ENCODE measurements around the gene CCDC148. TPM values are rescaled to one million over a fixed set of nuclear protein-coding genes. Genes with fewer than 3 reads are reported as not detected.
A peak's percentile ranks its signal among the peaks of the same experiment; 100 is the strongest.

CCDC148 gene
- total RNA-seq, 1 donor from 2014 or later: 1.0 TPM

DNA sequence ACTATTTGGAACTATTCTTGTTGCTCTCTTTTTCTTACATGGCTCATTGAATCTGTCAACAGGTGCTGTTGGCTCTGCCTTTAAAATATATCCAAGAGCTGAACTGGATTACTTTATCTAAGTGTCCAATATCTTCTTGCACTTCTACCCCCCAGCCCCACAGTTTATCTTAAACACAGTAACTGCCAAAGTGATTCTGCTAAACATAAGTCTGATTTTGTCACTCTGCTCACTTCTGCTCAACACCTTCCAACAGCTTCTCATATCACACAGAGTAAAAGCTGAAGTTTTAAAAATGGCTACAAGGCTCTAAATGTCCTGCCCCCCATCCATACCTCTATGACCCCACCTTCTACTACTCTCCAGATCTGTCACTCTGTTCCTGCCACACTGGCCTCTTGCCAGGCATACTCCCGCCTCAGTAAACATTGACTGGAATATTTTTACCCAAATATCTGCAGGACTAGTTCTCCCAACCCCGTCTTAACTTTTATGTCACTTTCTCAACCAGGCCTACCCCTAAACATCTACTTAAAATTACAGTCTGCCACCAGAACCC, 130.7 kb downstream of the CCDC148 start:
- no peak overlapping the region for H3K4me3 ChIP-seq (ENCODE audit: low read depth, low read length)
- no peak for DNase-seq (ENCODE audit: low read depth)
- no peaks in the 10 kb centered on the region for H3K36me3 ChIP-seq (ENCODE audit: control insufficient read depth, insufficient read depth, low read length)
- no peaks in the 10 kb centered on the region for H3K27me3 ChIP-seq (ENCODE audit: control insufficient read depth, insufficient read depth, low read length)
- TF ChIP-seq, protein P1, sequence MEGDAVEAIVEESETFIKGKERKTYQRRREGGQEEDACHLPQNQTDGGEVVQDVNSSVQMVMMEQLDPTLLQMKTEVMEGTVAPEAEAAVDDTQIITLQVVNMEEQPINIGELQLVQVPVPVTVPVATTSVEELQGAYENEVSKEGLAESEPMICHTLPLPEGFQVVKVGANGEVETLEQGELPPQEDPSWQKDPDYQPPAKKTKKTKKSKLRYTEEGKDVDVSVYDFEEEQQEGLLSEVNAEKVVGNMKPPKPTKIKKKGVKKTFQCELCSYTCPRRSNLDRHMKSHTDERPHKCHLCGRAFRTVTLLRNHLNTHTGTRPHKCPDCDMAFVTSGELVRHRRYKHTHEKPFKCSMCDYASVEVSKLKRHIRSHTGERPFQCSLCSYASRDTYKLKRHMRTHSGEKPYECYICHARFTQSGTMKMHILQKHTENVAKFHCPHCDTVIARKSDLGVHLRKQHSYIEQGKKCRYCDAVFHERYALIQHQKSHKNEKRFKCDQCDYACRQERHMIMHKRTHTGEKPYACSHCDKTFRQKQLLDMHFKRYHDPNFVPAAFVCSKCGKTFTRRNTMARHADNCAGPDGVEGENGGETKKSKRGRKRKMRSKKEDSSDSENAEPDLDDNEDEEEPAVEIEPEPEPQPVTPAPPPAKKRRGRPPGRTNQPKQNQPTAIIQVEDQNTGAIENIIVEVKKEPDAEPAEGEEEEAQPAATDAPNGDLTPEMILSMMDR (IDR thresholded peaks at IDR 0.05; ENCODE audit: insufficient read depth, low read length, poor library complexity, severe bottlenecking): no peak

DNA sequence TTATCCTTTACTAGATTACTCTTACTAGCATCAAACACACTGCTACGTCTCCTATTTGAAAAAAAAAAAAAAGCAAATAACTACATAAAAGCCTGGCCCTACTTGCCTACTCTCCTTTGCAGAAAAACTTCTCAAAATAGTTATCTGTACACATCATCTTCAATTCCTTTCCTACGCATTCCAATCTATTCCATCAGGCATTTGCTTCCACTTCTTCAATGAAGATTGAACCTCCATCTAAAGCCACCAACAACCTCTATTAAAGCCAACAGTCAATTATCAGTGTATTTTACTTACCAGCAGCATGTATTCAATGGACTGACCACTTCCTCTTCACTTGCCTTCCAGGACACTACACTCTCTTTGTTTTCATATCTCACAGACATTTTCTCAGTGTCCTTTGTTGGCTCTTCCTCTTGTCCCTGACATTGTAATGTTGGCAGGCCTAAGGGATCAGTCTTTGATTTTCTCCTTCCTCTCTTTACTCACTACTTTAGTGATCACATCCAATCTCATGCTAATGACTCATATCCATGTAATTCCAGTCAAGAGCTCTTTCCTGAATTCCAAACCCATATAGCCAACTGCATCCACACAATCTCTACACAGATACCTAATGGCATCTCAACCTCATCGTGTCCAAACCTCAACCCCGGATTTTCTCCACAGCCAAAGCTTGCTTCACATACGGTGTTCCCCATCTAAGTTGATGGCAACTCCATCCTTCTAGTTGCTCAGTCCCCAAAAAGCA, 131.3 kb downstream of the CCDC148 start:
- H3K27me3 ChIP-seq (ENCODE audit: control insufficient read depth, insufficient read depth, low read length): no peaks in the 10 kb centered on the region
- no peaks in the 10 kb centered on the region for H3K36me3 ChIP-seq (ENCODE audit: control insufficient read depth, insufficient read depth, low read length)
- H3K4me3 ChIP-seq (ENCODE audit: low read depth, low read length): no peak overlapping the region
- peak; percentile 43 for DNase-seq (ENCODE audit: low read depth)
- TF ChIP-seq, protein P1 (IDR thresholded peaks at IDR 0.05; ENCODE audit: insufficient read depth, low read length, poor library complexity, severe bottlenecking): no peak

GRCh38 chr2:158323381-158323780, 133.2 kb downstream of the CCDC148 start:
- Histone ChIP-seq H3K27me3 (ENCODE audit: control insufficient read depth, insufficient read depth, low read length) (no peaks in the 10 kb centered on the region), H3K4me3 (ENCODE audit: low read depth, low read length) (no peak overlapping the region), H3K36me3 (ENCODE audit: control insufficient read depth, insufficient read depth, low read length) (no peaks in the 10 kb centered on the region)
- TF ChIP-seq, protein P1 (IDR thresholded peaks at IDR 0.05; ENCODE audit: insufficient read depth, low read length, poor library complexity, severe bottlenecking): no peak
- no peak for DNase-seq (ENCODE audit: low read depth)

GRCh38 chr2:158321264-158321663, 135.3 kb downstream of the CCDC148 start:
- no peak for DNase-seq (ENCODE audit: low read depth)
- no peak overlapping the region for H3K4me3 ChIP-seq (ENCODE audit: low read depth, low read length)
- no peaks in the 10 kb centered on the region for H3K36me3 ChIP-seq (ENCODE audit: control insufficient read depth, insufficient read depth, low read length)
- H3K27me3 ChIP-seq (ENCODE audit: control insufficient read depth, insufficient read depth, low read length): no peaks in the 10 kb centered on the region
- TF ChIP-seq, protein P1 (IDR thresholded peaks at IDR 0.05; ENCODE audit: insufficient read depth, low read length, poor library complexity, severe bottlenecking): no peak

DNA sequence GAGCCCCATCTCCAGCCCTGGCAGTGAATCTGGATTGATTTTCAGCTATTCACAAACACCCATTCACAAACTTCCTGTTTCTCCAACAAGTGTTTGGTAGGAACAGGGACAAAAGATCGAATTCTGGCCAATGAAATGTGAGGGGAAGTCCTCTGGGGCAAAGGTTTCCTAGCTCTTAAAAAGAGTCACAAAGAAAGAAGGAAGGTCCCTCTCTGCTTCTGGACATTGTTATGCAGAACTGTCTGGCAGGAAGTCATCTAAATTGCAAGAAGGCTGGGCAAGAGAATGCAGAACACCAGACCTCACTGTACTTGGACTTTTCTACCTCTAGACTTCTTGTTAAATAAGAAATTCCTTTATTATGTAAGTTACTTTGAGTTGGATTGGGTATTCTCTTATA, 137.3 kb downstream of the CCDC148 start:
- DNase-seq (ENCODE audit: low read depth): no peak
- TF ChIP-seq, protein P1 (IDR thresholded peaks at IDR 0.05; ENCODE audit: insufficient read depth, low read length, poor library complexity, severe bottlenecking): no peak

More for the DNA sequence above, 137.3 kb downstream of the CCDC148 start:
- no peaks in the 10 kb centered on the region for H3K36me3 ChIP-seq (ENCODE audit: control insufficient read depth, insufficient read depth, low read length)
- no peaks in the 10 kb centered on the region for H3K27me3 ChIP-seq (ENCODE audit: control insufficient read depth, insufficient read depth, low read length)
- no peak overlapping the region for H3K4me3 ChIP-seq (ENCODE audit: low read depth, low read length)

Measured in kidney epithelial cell (primary cell).